Epithelial cell of esophagus (primary cell): ENCODE measurements around the gene KLHDC8A.
"Not testable (repeated sequence)": the region's sequence is repeated elsewhere in the genome, so short reads cannot be mapped to it uniquely, and the experiment has no call there.

Experiments
- DNase-seq: peaks from one replicate; pipeline ENCODE4 v3.0.0; 2010; ENCODE audit warnings: low read depth
- H3K4me3 ChIP-seq: 2 replicates; pipeline ENCODE4 v1.5.1; 2011; ENCODE audit warnings: mild to moderate bottlenecking, low read length, control low read depth
- CTCF ChIP-seq: IDR thresholded peaks from 2 replicates; pipeline ENCODE4 v1.5.1; 2011; ENCODE audit warnings: low read depth, mild to moderate bottlenecking, low read length, control low read depth, inconsistent platforms; ENCODE audit not compliant: insufficient read depth; ENCODE audit errors: missing control alignments

KLHDC8A gene

GRCh38 chr1:205369701-205370123, 13.0 kb upstream of the KLHDC8A start:
- H3K4me3 ChIP-seq: no peak overlapping the region
- TF ChIP-seq CTCF: no peak
- DNase-seq: no peak

- TF ChIP-seq CTCF: no peak
- no peak overlapping the region for H3K4me3 ChIP-seq
- DNase-seq: no peak
These were observed 11.8 kb upstream of the KLHDC8A start for GRCh38 chr1:205368478-205368877.

GRCh38 chr1:205365945-205366463, 9.3 kb upstream of the KLHDC8A start:
- no peak overlapping the region for H3K4me3 ChIP-seq
- DNase-seq: peak; percentile 22
- no peak for TF ChIP-seq CTCF

- not testable (repeated sequence) for DNase-seq, H3K4me3 ChIP-seq
These were observed 8.4 kb upstream of the KLHDC8A start for GRCh38 chr1:205365086-205365485.

- H3K4me3 ChIP-seq: no peak overlapping the region
- DNase-seq: no peak
- no peak for TF ChIP-seq CTCF
These were observed 4.2 kb upstream of the KLHDC8A start for GRCh38 chr1:205360891-205361290.

GRCh38 chr1:205359771-205360565, 3.2 kb upstream of the KLHDC8A start:
- DNase-seq: no peak
- H3K4me3 ChIP-seq: no peak overlapping the region
- TF ChIP-seq CTCF: no peak

- TF ChIP-seq CTCF: no peak
- no peak overlapping the region for H3K4me3 ChIP-seq
- DNase-seq: no peak
These were observed 1.9 kb upstream of the KLHDC8A start for GRCh38 chr1:205358579-205358978.
